Measurements from ENCODE around the gene BTAF1.
"Not testable (repeated sequence)": the region's sequence is repeated elsewhere in the genome, so short reads cannot be mapped to it uniquely, and the experiment has no call there.

Gene BTAF1

GRCh38 chr10:92024700-92025099 is 101.1 kb downstream of the BTAF1 start:
- no peaks in the 10 kb centered on the region for H3K9me3 ChIP-seq (ENCODE audit: control insufficient read depth, insufficient read depth, low read length)
- H3K4me1 ChIP-seq (ENCODE audit: insufficient read depth, low read length) = no peaks in the 10 kb centered on the region
- H3K36me3 ChIP-seq (ENCODE audit: insufficient read depth, low read length) = peaks cover 7% of the 10 kb centered on the region
- no peak overlapping the region for H3K9ac ChIP-seq (ENCODE audit: low read depth, low read length)

GRCh38 chr10:92025340-92025739 is 101.8 kb downstream of the BTAF1 start:
- not testable (repeated sequence) for H3K9ac ChIP-seq (ENCODE audit: low read depth, low read length); H3K9me3 ChIP-seq (ENCODE audit: control insufficient read depth, insufficient read depth, low read length); H3K36me3 ChIP-seq (ENCODE audit: insufficient read depth, low read length); H3K4me1 ChIP-seq (ENCODE audit: insufficient read depth, low read length)

- Histone ChIP-seq H3K36me3 (ENCODE audit: insufficient read depth, low read length) (peaks cover 7% of the 10 kb centered on the region; the same call in 1 of the 2 replicates), H3K9me3 (ENCODE audit: control insufficient read depth, insufficient read depth, low read length) (no peaks in the 10 kb centered on the region), H3K4me1 (ENCODE audit: insufficient read depth, low read length) (no peaks in the 10 kb centered on the region), H3K9ac (ENCODE audit: low read depth, low read length) (no peak overlapping the region)
Observed at GRCh38 chr10:92027141-92027540, 103.6 kb downstream of the BTAF1 start.

GRCh38 chr10:92031580-92031979 is 108.0 kb downstream of the BTAF1 start:
- H3K36me3 ChIP-seq (ENCODE audit: insufficient read depth, low read length) = peaks cover 4% of the 10 kb centered on the region; the same call in 1 of the 2 replicates

GRCh38 chr10:92033070-92033469 is 109.5 kb downstream of the BTAF1 start:
- H3K36me3 ChIP-seq (ENCODE audit: insufficient read depth, low read length); H3K9me3 ChIP-seq (ENCODE audit: control insufficient read depth, insufficient read depth, low read length); H3K9ac ChIP-seq (ENCODE audit: low read depth, low read length): not testable (repeated sequence)
- peaks cover 15% of the 10 kb centered on the region; the same call in 1 of the 2 replicates for H3K4me1 ChIP-seq (ENCODE audit: insufficient read depth, low read length)

More at GRCh38 chr10:92031580-92031979, 108.0 kb downstream of the BTAF1 start:
- H3K4me1 ChIP-seq (ENCODE audit: insufficient read depth, low read length) = peaks cover 15% of the 10 kb centered on the region; the same call in 1 of the 2 replicates
- no peak overlapping the region for H3K9ac ChIP-seq (ENCODE audit: low read depth, low read length)
- H3K9me3 ChIP-seq (ENCODE audit: control insufficient read depth, insufficient read depth, low read length) = no peaks in the 10 kb centered on the region

- no peaks in the 10 kb centered on the region for H3K4me1 ChIP-seq (ENCODE audit: insufficient read depth, low read length)
- H3K9me3 ChIP-seq (ENCODE audit: control insufficient read depth, insufficient read depth, low read length) = no peaks in the 10 kb centered on the region
- H3K36me3 ChIP-seq (ENCODE audit: insufficient read depth, low read length) = no peaks in the 10 kb centered on the region
- H3K9ac ChIP-seq (ENCODE audit: low read depth, low read length) = no peak overlapping the region
Observed at GRCh38 chr10:92038949-92039348, 115.4 kb downstream of the BTAF1 start.

- H3K36me3 ChIP-seq (ENCODE audit: insufficient read depth, low read length) = no peaks in the 10 kb centered on the region
- H3K9me3 ChIP-seq (ENCODE audit: control insufficient read depth, insufficient read depth, low read length) = no peaks in the 10 kb centered on the region
- peaks cover 2% of the 10 kb centered on the region; the same call in 1 of the 2 replicates for H3K4me1 ChIP-seq (ENCODE audit: insufficient read depth, low read length)
- H3K9ac ChIP-seq (ENCODE audit: low read depth, low read length) = no peak overlapping the region
Observed at GRCh38 chr10:92042541-92042940, 119.0 kb downstream of the BTAF1 start.

- peak overlapping the region; percentile 29; the same call in 1 of the 2 replicates for H3K9ac ChIP-seq (ENCODE audit: low read depth, low read length)
- no peaks in the 10 kb centered on the region for H3K9me3 ChIP-seq (ENCODE audit: control insufficient read depth, insufficient read depth, low read length)
- peaks cover 2% of the 10 kb centered on the region; the same call in 1 of the 2 replicates for H3K4me1 ChIP-seq (ENCODE audit: insufficient read depth, low read length)
- no peaks in the 10 kb centered on the region for H3K36me3 ChIP-seq (ENCODE audit: insufficient read depth, low read length)
Observed at GRCh38 chr10:92045641-92046106, 122.1 kb downstream of the BTAF1 start.

- Histone ChIP-seq H3K4me1 (ENCODE audit: insufficient read depth, low read length) (peaks cover 2% of the 10 kb centered on the region; the same call in 1 of the 2 replicates), H3K36me3 (ENCODE audit: insufficient read depth, low read length) (no peaks in the 10 kb centered on the region), H3K9me3 (ENCODE audit: control insufficient read depth, insufficient read depth, low read length) (no peaks in the 10 kb centered on the region), H3K9ac (ENCODE audit: low read depth, low read length) (no peak overlapping the region)
Observed at GRCh38 chr10:92047215-92047614, 123.6 kb downstream of the BTAF1 start.

GRCh38 chr10:92052088-92052487 is 128.5 kb downstream of the BTAF1 start:
- Histone ChIP-seq H3K9me3 (ENCODE audit: control insufficient read depth, insufficient read depth, low read length) (no peaks in the 10 kb centered on the region), H3K4me1 (ENCODE audit: insufficient read depth, low read length) (no peaks in the 10 kb centered on the region), H3K36me3 (ENCODE audit: insufficient read depth, low read length) (no peaks in the 10 kb centered on the region), H3K9ac (ENCODE audit: low read depth, low read length) (no peak overlapping the region)

GRCh38 chr10:92052741-92053140 is 129.2 kb downstream of the BTAF1 start:
- no peaks in the 10 kb centered on the region for H3K9me3 ChIP-seq (ENCODE audit: control insufficient read depth, insufficient read depth, low read length)
- no peak overlapping the region for H3K9ac ChIP-seq (ENCODE audit: low read depth, low read length)
- no peaks in the 10 kb centered on the region for H3K4me1 ChIP-seq (ENCODE audit: insufficient read depth, low read length)
- no peaks in the 10 kb centered on the region for H3K36me3 ChIP-seq (ENCODE audit: insufficient read depth, low read length)

- no peaks in the 10 kb centered on the region for H3K9me3 ChIP-seq (ENCODE audit: control insufficient read depth, insufficient read depth, low read length)
- H3K4me1 ChIP-seq (ENCODE audit: insufficient read depth, low read length) = no peaks in the 10 kb centered on the region
- H3K9ac ChIP-seq (ENCODE audit: low read depth, low read length) = no peak overlapping the region
- H3K36me3 ChIP-seq (ENCODE audit: insufficient read depth, low read length) = no peaks in the 10 kb centered on the region
Observed at GRCh38 chr10:92054807-92055206, 131.2 kb downstream of the BTAF1 start.

GRCh38 chr10:92062273-92062672 is 138.7 kb downstream of the BTAF1 start:
- Histone ChIP-seq H3K9ac (ENCODE audit: low read depth, low read length) (no peak overlapping the region), H3K9me3 (ENCODE audit: control insufficient read depth, insufficient read depth, low read length) (no peaks in the 10 kb centered on the region), H3K36me3 (ENCODE audit: insufficient read depth, low read length) (no peaks in the 10 kb centered on the region), H3K4me1 (ENCODE audit: insufficient read depth, low read length) (no peaks in the 10 kb centered on the region)

GRCh38 chr10:92064506-92064905 is 140.9 kb downstream of the BTAF1 start:
- no peak overlapping the region for H3K9ac ChIP-seq (ENCODE audit: low read depth, low read length)
- H3K9me3 ChIP-seq (ENCODE audit: control insufficient read depth, insufficient read depth, low read length) = no peaks in the 10 kb centered on the region
- H3K4me1 ChIP-seq (ENCODE audit: insufficient read depth, low read length) = no peaks in the 10 kb centered on the region
- H3K36me3 ChIP-seq (ENCODE audit: insufficient read depth, low read length) = no peaks in the 10 kb centered on the region

GRCh38 chr10:92066386-92066785 is 142.8 kb downstream of the BTAF1 start:
- Histone ChIP-seq H3K36me3 (ENCODE audit: insufficient read depth, low read length) (no peaks in the 10 kb centered on the region), H3K4me1 (ENCODE audit: insufficient read depth, low read length) (no peaks in the 10 kb centered on the region), H3K9me3 (ENCODE audit: control insufficient read depth, insufficient read depth, low read length) (no peaks in the 10 kb centered on the region), H3K9ac (ENCODE audit: low read depth, low read length) (no peak overlapping the region)

- H3K9me3 ChIP-seq (ENCODE audit: control insufficient read depth, insufficient read depth, low read length) = no peaks in the 10 kb centered on the region
- H3K4me1 ChIP-seq (ENCODE audit: insufficient read depth, low read length) = no peaks in the 10 kb centered on the region
- no peak overlapping the region for H3K9ac ChIP-seq (ENCODE audit: low read depth, low read length)
- no peaks in the 10 kb centered on the region for H3K36me3 ChIP-seq (ENCODE audit: insufficient read depth, low read length)
Observed at GRCh38 chr10:92068900-92069299, 145.3 kb downstream of the BTAF1 start.
